Measurements from ENCODE around the gene PER2. TPM values are rescaled to one million over a fixed set of nuclear protein-coding genes. Genes with fewer than 3 reads are reported as not detected.

The PER2 gene
- total RNA-seq, 1 donor from 2014 or later: 14.0 TPM

DNA sequence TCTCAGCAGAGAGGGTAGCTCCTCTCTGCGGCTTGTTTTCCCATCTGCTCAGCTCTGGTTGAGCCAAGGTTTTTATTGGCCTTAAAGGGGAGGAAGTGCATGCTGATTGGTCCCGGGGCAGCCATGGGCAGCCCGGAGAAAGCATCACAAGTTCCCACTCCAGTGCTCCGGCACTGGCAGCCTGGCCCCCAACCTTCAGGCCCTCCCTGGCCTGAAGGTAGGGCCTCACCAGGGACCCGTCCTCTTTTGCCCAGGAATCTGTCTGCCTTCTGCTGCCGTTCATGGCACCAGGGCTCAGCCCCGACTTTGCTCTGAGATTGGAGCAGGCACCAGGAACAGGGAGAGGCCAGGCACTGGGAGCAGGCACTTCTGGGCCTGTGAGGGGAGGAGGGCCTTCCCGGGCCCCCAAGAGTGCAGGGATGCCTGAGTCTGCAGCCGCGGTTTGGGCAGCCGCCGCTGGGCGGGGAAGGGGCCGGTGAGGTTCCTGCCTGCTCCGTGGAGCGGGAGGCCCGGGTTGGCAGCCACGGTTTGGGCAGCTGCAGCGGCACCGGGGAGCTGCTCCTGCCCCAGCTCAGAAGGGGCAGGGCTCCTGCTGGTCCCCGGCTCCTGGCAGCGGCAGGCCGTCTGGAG, 67.4 kb downstream of the PER2 start:
- H3K4me3 Mint-ChIP-seq: no peak overlapping the region
- no peaks in the 10 kb centered on the region for H3K27me3 Mint-ChIP-seq
- no peaks in the 10 kb centered on the region for H3K36me3 Mint-ChIP-seq
- H3K27ac Mint-ChIP-seq: no peak overlapping the region
- TF ChIP-seq, protein P1, sequence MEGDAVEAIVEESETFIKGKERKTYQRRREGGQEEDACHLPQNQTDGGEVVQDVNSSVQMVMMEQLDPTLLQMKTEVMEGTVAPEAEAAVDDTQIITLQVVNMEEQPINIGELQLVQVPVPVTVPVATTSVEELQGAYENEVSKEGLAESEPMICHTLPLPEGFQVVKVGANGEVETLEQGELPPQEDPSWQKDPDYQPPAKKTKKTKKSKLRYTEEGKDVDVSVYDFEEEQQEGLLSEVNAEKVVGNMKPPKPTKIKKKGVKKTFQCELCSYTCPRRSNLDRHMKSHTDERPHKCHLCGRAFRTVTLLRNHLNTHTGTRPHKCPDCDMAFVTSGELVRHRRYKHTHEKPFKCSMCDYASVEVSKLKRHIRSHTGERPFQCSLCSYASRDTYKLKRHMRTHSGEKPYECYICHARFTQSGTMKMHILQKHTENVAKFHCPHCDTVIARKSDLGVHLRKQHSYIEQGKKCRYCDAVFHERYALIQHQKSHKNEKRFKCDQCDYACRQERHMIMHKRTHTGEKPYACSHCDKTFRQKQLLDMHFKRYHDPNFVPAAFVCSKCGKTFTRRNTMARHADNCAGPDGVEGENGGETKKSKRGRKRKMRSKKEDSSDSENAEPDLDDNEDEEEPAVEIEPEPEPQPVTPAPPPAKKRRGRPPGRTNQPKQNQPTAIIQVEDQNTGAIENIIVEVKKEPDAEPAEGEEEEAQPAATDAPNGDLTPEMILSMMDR (conservative IDR thresholded peaks at IDR 0.05): no peak
- no peaks in the 10 kb centered on the region for H3K4me1 Mint-ChIP-seq (ENCODE audit: unreplicated experiment)
- DNase-seq (ENCODE audit: extremely low spot score, unreplicated experiment): no peak
- no peaks in the 10 kb centered on the region for H3K9me3 Mint-ChIP-seq

DNA sequence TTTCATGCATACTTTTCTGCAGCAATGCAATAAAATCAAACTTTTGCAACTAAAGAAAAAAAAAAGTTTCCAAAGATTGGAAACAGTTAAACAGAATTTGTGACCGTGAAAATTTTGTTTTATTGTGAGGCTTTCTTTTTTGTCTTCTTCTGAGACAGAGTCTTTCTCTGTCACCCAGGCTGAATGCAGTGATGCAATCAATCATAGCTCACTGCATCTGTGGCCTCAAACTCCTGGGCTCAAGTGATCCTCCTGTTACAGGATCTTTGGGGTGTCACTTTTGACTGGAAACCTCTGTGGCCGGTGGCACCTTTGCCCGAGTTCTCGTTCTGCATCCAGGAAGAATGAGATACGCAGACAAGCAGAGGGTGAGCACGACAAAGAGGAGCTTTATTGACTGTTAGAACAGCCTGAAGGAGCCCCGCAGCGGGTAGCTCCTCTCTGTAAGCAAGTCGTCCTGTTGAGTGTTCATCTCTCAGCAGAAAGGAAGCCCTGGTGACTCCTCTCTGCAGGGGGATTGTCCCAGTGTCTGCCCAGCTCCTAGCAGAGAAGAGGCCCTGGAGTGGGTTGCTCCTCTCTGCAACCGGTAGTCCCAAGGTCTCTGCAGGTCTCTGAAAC, 68.0 kb downstream of the PER2 start:
- H3K36me3 Mint-ChIP-seq: no peaks in the 10 kb centered on the region
- no peak overlapping the region for H3K4me3 Mint-ChIP-seq
- no peaks in the 10 kb centered on the region for H3K4me1 Mint-ChIP-seq (ENCODE audit: unreplicated experiment)

DNA sequence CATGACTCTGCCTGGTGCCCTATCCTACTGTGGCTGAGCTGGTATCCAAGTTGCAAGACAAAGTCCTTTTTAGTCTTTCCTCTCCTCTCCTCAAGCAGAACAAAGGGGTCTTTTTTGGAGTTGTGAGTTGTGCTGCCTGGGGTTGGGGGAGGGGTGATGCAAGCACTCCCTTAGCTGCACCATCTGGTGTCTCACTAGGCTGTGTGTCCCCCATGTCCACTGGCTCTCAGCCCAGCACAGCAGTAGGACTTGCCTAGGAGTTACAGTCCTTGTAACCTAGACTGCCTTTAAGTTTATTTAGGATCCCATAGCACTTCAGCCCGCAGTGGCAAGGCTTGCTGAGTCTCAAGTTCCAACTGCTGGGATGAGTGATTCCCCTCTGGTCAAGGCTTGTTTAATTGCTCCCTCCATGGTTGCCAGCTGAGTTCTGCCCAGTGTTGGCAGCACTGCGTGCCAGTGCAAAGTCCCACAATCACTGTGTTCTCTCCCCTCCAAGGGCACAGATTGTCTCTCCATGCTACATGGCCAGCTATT, 71.7 kb downstream of the PER2 start:
- no peaks in the 10 kb centered on the region for H3K9me3 Mint-ChIP-seq
- no peak overlapping the region for H3K4me3 Mint-ChIP-seq
- TF ChIP-seq, protein P1 (conservative IDR thresholded peaks at IDR 0.05): no peak
- H3K36me3 Mint-ChIP-seq: no peaks in the 10 kb centered on the region
- H3K27me3 Mint-ChIP-seq: peaks cover 6% of the 10 kb centered on the region
- H3K4me1 Mint-ChIP-seq (ENCODE audit: unreplicated experiment): no peaks in the 10 kb centered on the region
- no peak for DNase-seq (ENCODE audit: extremely low spot score, unreplicated experiment)
- H3K27ac Mint-ChIP-seq: peak overlapping the region; percentile 26

More for the DNA sequence above, 68.0 kb downstream of the PER2 start:
- no peak for DNase-seq (ENCODE audit: extremely low spot score, unreplicated experiment)
- TF ChIP-seq, protein P1 (conservative IDR thresholded peaks at IDR 0.05): no peak
- Mint-ChIP-seq H3K27ac (no peak overlapping the region), H3K27me3 (no peaks in the 10 kb centered on the region), H3K9me3 (no peaks in the 10 kb centered on the region)

DNA sequence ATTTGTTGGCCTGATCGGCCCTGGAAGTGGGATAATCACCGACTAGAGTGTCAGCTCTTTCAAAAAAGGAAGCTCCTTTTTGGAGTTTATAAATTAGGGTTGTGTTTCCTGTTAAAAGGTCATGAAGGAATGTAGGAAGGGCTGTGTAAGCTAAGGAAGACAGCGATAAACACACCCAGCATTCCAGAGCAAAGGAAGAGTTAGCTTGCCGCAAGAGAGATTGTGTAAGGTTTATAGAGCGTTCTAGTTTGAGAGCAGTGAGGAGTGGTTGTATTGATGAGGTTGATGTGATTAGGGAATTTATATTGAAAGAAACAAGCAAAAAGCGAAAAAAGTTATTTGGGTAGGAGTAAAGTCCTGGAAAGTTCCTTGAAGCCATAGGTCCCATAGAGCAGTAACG, 81.4 kb downstream of the PER2 start:
- H3K9me3 Mint-ChIP-seq: no peaks in the 10 kb centered on the region
- H3K4me1 Mint-ChIP-seq (ENCODE audit: unreplicated experiment): peaks cover 9% of the 10 kb centered on the region
- H3K27ac Mint-ChIP-seq: no peak overlapping the region
- H3K4me3 Mint-ChIP-seq: no peak overlapping the region
- TF ChIP-seq, protein P1 (conservative IDR thresholded peaks at IDR 0.05): no peak
- no peak for DNase-seq (ENCODE audit: extremely low spot score, unreplicated experiment)
- peaks cover 4% of the 10 kb centered on the region for H3K36me3 Mint-ChIP-seq
- H3K27me3 Mint-ChIP-seq: peaks cover 3% of the 10 kb centered on the region

DNA sequence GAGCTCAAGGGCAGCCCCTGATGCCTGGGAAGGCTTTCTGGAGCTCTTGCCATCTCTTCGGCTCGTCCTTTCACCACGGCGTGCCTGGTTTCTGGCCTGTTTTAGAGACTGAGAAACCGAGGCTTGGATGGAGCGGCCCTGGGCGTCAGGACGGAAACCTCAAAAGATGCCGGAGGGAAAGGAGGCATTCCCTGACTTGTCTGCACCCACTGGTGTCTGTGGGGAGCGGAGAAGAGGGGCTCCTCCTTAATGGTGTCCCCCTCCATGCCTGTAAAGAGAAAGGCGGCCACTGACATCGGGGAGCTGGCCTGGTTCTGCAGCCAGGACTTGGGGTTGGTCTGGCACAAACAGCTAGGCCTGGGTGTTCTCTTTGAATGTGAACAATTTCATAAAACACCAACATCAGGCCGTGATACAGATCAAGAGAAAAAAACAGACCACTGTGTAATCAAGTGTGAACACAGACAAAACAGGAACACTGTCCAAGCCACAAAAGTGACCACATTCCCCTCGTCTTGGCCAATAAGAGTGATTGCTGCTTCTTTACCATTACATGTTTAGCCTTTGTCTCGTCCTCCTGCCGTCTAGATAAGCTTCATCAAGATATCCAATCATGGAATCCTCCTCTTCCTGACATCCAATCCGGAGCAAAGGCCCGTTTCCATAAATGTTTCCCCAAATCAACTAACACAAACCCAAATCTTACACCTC, 84.3 kb downstream of the PER2 start:
- Mint-ChIP-seq H3K9me3 (no peaks in the 10 kb centered on the region), H3K27ac (peak overlapping the region; percentile 75), H3K36me3 (peaks cover 9% of the 10 kb centered on the region), H3K4me3 (peak overlapping the region; percentile 88), H3K4me1 (ENCODE audit: unreplicated experiment) (peaks cover 32% of the 10 kb centered on the region), H3K27me3 (no peaks in the 10 kb centered on the region)
- DNase-seq (ENCODE audit: extremely low spot score, unreplicated experiment): no peak
- TF ChIP-seq, protein P1 (conservative IDR thresholded peaks at IDR 0.05): no peak
